GM19351 (cell line): ENCODE data around the gene CAMK1D.

ENCODE experiments used
- ATAC-seq: cut with Tn5 transposase; IDR thresholded peaks from one replicate; pipeline ENCODE4 v1.9.1; 2021; ENCODE audit warnings: mild to moderate bottlenecking, moderate library complexity; ENCODE audit not compliant: unreplicated experiment

CAMK1D gene

GRCh38 chr10:12681252-12681651 is 331.9 kb downstream of the CAMK1D start:
- ATAC-seq = no peak

- ATAC-seq = no peak
Observed at GRCh38 chr10:12684784-12685183, 335.4 kb downstream of the CAMK1D start.

GRCh38 chr10:12685261-12686058 is 336.1 kb downstream of the CAMK1D start:
- ATAC-seq = no peak

- no peak for ATAC-seq
Observed at GRCh38 chr10:12687996-12688395, 338.6 kb downstream of the CAMK1D start.

- no peak for ATAC-seq
Observed at GRCh38 chr10:12689893-12690292, 340.5 kb downstream of the CAMK1D start.

- no peak for ATAC-seq
Observed at GRCh38 chr10:12690525-12691126, 341.3 kb downstream of the CAMK1D start.

GRCh38 chr10:12691596-12691995 is 342.2 kb downstream of the CAMK1D start:
- ATAC-seq = no peak

- ATAC-seq = no peak
Observed at GRCh38 chr10:12697764-12698163, 348.4 kb downstream of the CAMK1D start.

- no peak for ATAC-seq
Observed at GRCh38 chr10:12699258-12699700, 349.9 kb downstream of the CAMK1D start.

GRCh38 chr10:12699781-12700556 is 350.6 kb downstream of the CAMK1D start:
- no peak for ATAC-seq

GRCh38 chr10:12700557-12700874 is 351.2 kb downstream of the CAMK1D start:
- no peak for ATAC-seq

- ATAC-seq = no peak
Observed at GRCh38 chr10:12701696-12702095, 352.3 kb downstream of the CAMK1D start.

- ATAC-seq = no peak
Observed at GRCh38 chr10:12702215-12702770, 352.9 kb downstream of the CAMK1D start.

- no peak for ATAC-seq
Observed at GRCh38 chr10:12703126-12703525, 353.8 kb downstream of the CAMK1D start.

- ATAC-seq = no peak
Observed at GRCh38 chr10:12703813-12704212, 354.5 kb downstream of the CAMK1D start.

GRCh38 chr10:12704488-12704887 is 355.1 kb downstream of the CAMK1D start:
- ATAC-seq = no peak

- ATAC-seq = no peak
Observed at GRCh38 chr10:12705943-12706342, 356.6 kb downstream of the CAMK1D start.

GRCh38 chr10:12707461-12708185 is 358.3 kb downstream of the CAMK1D start:
- no peak for ATAC-seq

GRCh38 chr10:12709000-12709401 is 359.7 kb downstream of the CAMK1D start:
- ATAC-seq = no peak

GRCh38 chr10:12709521-12709963 is 360.2 kb downstream of the CAMK1D start:
- ATAC-seq = no peak

- no peak for ATAC-seq
Observed at GRCh38 chr10:12710157-12710556, 360.8 kb downstream of the CAMK1D start.
